PC-9 (cell line): ENCODE results near the gene ABCC3.

ENCODE experiments used
- CTCF ChIP-seq: fragments of 200-600 bp; sonication (generic); conservative IDR thresholded peaks from 2 replicates; pipeline ENCODE4 v1.6.1; 2017; ENCODE audit warnings: mixed run types, antibody characterized with exemption, mild to moderate bottlenecking, moderate library complexity
- EZH2 ChIP-seq: fragments of 200-600 bp; sonication (generic); IDR thresholded peaks from 2 replicates; pipeline ENCODE4 v1.8.0; 2017; ENCODE audit warnings: antibody characterized with exemption, low read depth

- TF ChIP-seq CTCF (no peak), EZH2 (no peak)
These were observed 4.8 kb upstream of the ABCC3 start for GRCh38 chr17:50629902-50630301.
